Calu3 (cell line): Measurements from ENCODE around the gene CALHM4. TPM values are rescaled to one million over a fixed set of nuclear protein-coding genes. Genes with fewer than 3 reads are reported as not detected.

ENCODE experiments used
- BruUV-seq: library from RNA; stranded (reverse); fragments of 400-500 nt; replicated peaks from 2 replicates; lab custom pipeline; 2021; lab: Mats Ljungman, UMichigan
- CTCF ChIA-PET: fragments of 300-600 bp; sonication (Branson Sonifier 250); formaldehyde crosslinking; loops from one replicate; lab custom pipeline; 2022; ENCODE audit warnings: antibody characterized with exemption; lab: Charles Lee
- DNase-seq: peaks from one replicate; pipeline ENCODE4 v3.0.0; 2022
- H3K27ac Mint-ChIP-seq: one replicate; pipeline ENCODE4 v1.8.0; 2022; ENCODE audit warnings: mixed read lengths; ENCODE audit not compliant: unreplicated experiment
- H3K27me3 Mint-ChIP-seq: one replicate; pipeline ENCODE4 v1.8.0; 2022; ENCODE audit warnings: mixed read lengths; ENCODE audit not compliant: unreplicated experiment
- H3K36me3 Mint-ChIP-seq: one replicate; pipeline ENCODE4 v1.8.0; 2022; ENCODE audit warnings: mild to moderate bottlenecking, moderate library complexity, mixed read lengths; ENCODE audit not compliant: insufficient read depth, unreplicated experiment
- H3K4me1 Mint-ChIP-seq: one replicate; pipeline ENCODE4 v1.8.0; 2022; ENCODE audit warnings: mild to moderate bottlenecking, low read depth, mixed read lengths; ENCODE audit not compliant: unreplicated experiment
- H3K4me3 Mint-ChIP-seq: one replicate; pipeline ENCODE4 v1.8.0; 2022; ENCODE audit warnings: mild to moderate bottlenecking, low read depth, moderate library complexity, mixed read lengths; ENCODE audit not compliant: unreplicated experiment
- H3K9me3 Mint-ChIP-seq: one replicate; pipeline ENCODE4 v1.8.0; 2022; ENCODE audit warnings: low read depth, mixed read lengths; ENCODE audit not compliant: unreplicated experiment
- intact Hi-C: fragments of 100-400 bp; cut with micrococcal nuclease; formaldehyde crosslinking; loops from one replicate; pipeline ENCODE4 v1.10.0; 2022; ENCODE audit not compliant: unreplicated experiment
- total RNA-seq: library from RNA; stranded (reverse); gene quantifications from 2 replicates; pipeline ENCODE4 v1.2.3, GENCODE V29; 2022
- TF ChIP-seq, protein P1 (sequence below): fragments of 200-600 bp; IDR thresholded peaks from one replicate; pipeline ENCODE4 v1.8.0; 2022; ENCODE audit warnings: antibody characterized with exemption; ENCODE audit not compliant: unreplicated experiment

The CALHM4 gene
- total RNA-seq, 1 experiment from 2014 or later = not detected

DNA sequence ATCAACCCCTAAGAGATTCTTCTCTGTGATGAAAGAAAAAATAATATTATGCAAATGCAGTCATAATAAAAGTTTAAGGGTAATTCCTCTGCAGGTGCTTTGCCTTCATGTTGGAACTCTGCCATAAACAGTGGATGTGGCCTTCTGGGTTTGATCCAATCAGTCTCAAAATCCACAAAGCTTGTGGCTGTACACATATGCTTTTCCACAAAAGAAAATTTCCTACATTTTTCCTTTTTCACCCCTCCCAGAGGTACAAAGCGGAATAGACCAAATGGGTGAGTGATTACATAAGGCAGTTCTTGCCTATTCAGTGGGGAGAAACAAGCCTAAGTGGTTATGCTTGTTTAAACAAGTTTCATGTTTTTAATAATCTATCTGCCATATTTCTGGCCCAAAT is 25.4 kb upstream of the CALHM4 start:
- Mint-ChIP-seq H3K36me3 (no peaks in the 10 kb centered on the region), H3K27ac (no peak overlapping the region), H3K4me1 (peaks cover 15% of the 10 kb centered on the region), H3K4me3 (no peak overlapping the region), H3K9me3 (no peaks in the 10 kb centered on the region), H3K27me3 (peaks cover 18% of the 10 kb centered on the region)
- BruUV-seq = no TSS peak
- TF ChIP-seq, protein P1, sequence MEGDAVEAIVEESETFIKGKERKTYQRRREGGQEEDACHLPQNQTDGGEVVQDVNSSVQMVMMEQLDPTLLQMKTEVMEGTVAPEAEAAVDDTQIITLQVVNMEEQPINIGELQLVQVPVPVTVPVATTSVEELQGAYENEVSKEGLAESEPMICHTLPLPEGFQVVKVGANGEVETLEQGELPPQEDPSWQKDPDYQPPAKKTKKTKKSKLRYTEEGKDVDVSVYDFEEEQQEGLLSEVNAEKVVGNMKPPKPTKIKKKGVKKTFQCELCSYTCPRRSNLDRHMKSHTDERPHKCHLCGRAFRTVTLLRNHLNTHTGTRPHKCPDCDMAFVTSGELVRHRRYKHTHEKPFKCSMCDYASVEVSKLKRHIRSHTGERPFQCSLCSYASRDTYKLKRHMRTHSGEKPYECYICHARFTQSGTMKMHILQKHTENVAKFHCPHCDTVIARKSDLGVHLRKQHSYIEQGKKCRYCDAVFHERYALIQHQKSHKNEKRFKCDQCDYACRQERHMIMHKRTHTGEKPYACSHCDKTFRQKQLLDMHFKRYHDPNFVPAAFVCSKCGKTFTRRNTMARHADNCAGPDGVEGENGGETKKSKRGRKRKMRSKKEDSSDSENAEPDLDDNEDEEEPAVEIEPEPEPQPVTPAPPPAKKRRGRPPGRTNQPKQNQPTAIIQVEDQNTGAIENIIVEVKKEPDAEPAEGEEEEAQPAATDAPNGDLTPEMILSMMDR = no peak
- intact Hi-C loops = no loop called here
- CTCF ChIA-PET = no interaction called here
- no peak for DNase-seq

DNA sequence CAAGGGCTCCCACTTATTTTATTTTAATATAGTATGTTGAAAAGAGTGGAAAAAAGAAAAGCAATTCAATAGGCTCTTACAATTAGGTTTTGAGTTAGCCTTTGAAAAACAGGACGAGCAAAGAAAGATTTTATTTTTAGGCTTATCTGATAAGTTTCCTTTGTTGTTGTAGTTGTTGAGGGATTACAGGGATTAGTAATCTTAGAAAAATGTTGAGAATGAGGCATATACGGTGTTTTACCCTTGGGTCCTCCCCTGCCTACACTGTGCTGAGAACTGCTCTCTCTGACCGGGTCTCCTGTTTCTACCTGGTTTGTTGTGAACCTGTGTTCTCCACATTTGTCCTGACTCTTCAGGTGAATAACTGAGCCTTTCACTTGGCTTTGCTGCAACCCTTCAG is 24.8 kb upstream of the CALHM4 start:
- intact Hi-C loops = no loop called here
- Mint-ChIP-seq H3K4me1 (peaks cover 15% of the 10 kb centered on the region), H3K36me3 (no peaks in the 10 kb centered on the region), H3K27me3 (peaks cover 25% of the 10 kb centered on the region), H3K9me3 (no peaks in the 10 kb centered on the region), H3K4me3 (no peak overlapping the region), H3K27ac (no peak overlapping the region)
- CTCF ChIA-PET = interaction anchor here (1.1 kb wide), 1 partner anchor 10 kb away, joined by 3 read pairs; no protein-coding TSS in a partner anchor
- BruUV-seq = no TSS peak
- TF ChIP-seq, protein P1 = no peak
- no peak for DNase-seq

DNA sequence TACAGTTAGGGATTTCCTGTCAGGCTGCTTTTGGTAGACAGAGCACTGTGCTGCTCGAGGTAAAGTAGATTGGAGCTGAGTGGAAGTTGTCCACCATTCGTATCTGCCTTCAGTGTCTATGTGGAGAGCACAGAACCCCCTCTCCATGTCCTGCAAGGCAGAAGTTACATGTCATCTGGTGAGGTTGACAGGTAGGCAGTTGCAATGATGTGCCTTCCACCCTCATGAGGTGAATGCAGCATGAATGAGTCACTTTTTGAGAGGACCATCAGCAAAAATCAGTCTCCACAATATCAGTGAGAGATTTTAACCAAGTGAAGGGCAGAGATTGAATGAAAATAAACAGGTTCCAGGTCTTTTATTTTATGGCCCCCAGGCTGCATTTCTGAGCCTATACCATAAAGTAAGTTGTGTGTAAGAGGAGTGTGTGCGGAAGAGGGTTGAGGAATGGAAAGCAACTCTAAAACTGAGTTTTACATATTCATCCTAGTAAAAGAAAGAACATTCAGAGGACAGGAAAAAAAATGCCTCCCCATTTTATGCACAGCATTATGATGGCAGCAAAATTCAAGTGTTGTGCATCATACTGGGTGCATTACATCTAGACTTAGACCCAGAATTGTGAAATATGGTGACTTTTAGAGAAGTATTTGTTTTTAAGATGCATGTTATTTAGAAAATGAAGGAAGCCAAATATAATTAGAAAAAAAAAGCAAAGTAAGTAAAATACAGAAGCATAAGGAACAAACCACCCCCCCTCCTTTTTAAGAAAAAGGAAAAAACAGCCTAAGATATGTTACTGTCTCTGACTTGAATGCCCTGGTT is 23.9 kb upstream of the CALHM4 start:
- H3K4me3 Mint-ChIP-seq = no peak overlapping the region
- no TSS peak for BruUV-seq
- CTCF ChIA-PET = interaction anchor here (1.1 kb wide), 1 partner anchor 9 kb away, joined by 3 read pairs; no protein-coding TSS in a partner anchor
- peaks cover 15% of the 10 kb centered on the region for H3K4me1 Mint-ChIP-seq
- H3K36me3 Mint-ChIP-seq = no peaks in the 10 kb centered on the region
- no peak for DNase-seq
- H3K27me3 Mint-ChIP-seq = peaks cover 27% of the 10 kb centered on the region
- H3K9me3 Mint-ChIP-seq = no peaks in the 10 kb centered on the region
- H3K27ac Mint-ChIP-seq = no peak overlapping the region
- intact Hi-C loops = loop anchor here (5.0 to 10.0 kb wide), 3 partner anchors 87 to 315 kb away; no protein-coding TSS in a partner anchor
- TF ChIP-seq, protein P1 = no peak

DNA sequence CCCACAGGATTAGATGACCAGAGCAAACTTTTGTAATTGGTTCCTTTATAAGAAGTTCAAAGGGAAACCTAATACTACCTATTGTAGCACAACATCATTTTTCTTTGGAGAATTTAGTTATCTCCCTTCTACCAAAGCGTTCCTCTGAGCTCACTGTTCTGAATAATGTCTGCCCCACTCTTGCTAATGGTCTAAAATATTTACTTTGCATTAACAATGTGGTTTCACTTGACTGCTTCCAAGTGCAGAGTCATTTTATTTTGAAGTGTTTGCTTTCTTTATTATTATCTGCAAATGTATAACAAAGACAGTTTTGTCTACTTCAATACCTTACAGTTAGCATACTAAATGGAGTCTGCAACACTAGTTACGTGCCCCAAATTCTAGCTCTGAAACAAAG is 23.1 kb upstream of the CALHM4 start:
- CTCF ChIA-PET = no interaction called here
- no peak for DNase-seq
- intact Hi-C loops = loop anchor here (5.0 to 10.0 kb wide), 3 partner anchors 88 to 314 kb away; no protein-coding TSS in a partner anchor
- H3K4me1 Mint-ChIP-seq = peaks cover 15% of the 10 kb centered on the region
- no peak overlapping the region for H3K27ac Mint-ChIP-seq
- H3K9me3 Mint-ChIP-seq = no peaks in the 10 kb centered on the region
- H3K36me3 Mint-ChIP-seq = no peaks in the 10 kb centered on the region
- H3K4me3 Mint-ChIP-seq = no peak overlapping the region
- no TSS peak for BruUV-seq
- H3K27me3 Mint-ChIP-seq = peaks cover 27% of the 10 kb centered on the region
- TF ChIP-seq, protein P1 = no peak
